ENCODE measurements around the gene ZSCAN18. TPM values are rescaled to one million over a fixed set of nuclear protein-coding genes. Genes with fewer than 3 reads are reported as not detected.
"Not testable (repeated sequence)": the region's sequence is repeated elsewhere in the genome, so short reads cannot be mapped to it uniquely, and the experiment has no call there.

Gene ZSCAN18, protein sequence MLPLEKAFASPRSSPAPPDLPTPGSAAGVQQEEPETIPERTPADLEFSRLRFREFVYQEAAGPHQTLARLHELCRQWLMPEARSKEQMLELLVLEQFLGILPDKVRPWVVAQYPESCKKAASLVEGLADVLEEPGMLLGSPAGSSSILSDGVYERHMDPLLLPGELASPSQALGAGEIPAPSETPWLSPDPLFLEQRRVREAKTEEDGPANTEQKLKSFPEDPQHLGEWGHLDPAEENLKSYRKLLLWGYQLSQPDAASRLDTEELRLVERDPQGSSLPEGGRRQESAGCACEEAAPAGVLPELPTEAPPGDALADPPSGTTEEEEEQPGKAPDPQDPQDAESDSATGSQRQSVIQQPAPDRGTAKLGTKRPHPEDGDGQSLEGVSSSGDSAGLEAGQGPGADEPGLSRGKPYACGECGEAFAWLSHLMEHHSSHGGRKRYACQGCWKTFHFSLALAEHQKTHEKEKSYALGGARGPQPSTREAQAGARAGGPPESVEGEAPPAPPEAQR
- total RNA-seq (10 to 100 TPM; 17.3 to 37.4 (median 21.1) TPM), polyA plus RNA-seq (10 to 100 TPM; 39.1 to 93.0 TPM)

DNA sequence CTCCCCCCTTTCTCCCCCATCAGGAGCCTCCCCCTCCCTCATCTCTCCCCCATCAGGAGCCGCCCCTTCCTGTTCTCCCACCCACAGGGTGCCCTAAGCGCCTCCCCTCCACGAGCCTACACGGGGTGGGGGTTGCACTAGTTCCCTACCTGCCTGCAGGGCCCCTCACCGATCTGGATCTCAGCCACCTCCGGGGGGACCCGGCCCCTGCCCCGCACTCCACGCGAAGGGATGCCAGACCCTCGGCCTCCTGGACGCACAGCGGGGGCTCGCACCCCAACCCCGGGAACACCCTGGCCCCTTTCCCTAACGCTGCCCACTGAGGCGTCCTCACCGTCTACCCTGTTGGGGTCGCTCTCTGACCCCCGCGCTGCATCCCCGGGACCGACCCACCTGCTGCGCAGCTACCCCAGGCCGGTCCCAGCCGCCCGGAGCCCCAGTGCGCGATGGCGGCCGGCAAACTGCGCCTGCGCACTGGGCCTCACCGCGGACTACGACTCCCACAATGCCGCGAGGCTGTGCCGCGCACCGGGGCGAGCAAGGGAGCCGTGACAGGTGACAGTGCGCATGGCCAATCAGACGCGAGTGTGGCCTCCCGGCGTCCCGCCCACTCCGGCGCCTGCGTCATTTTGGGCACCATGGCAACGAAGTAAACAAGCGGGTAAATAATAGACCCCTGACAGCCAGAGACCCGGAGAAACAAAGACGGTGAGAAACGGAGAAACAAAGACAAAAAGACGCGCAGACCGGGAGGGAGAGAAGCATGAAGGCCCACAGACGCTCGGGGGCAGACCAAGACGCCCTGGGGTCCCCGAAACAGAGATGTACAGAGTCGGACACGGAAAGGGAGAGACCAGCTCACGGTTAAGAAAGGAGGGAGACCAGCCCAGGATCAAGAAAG is at the start of gene ZSCAN18:
ZSCAN18 (minus strand) TSS at position 451 of the 901 bp plus-strand sequence. CDS start 7,964 bp downstream, outside the sequence.
- ATAC-seq: peak; percentile 100
- TF ChIP-seq, protein P1, sequence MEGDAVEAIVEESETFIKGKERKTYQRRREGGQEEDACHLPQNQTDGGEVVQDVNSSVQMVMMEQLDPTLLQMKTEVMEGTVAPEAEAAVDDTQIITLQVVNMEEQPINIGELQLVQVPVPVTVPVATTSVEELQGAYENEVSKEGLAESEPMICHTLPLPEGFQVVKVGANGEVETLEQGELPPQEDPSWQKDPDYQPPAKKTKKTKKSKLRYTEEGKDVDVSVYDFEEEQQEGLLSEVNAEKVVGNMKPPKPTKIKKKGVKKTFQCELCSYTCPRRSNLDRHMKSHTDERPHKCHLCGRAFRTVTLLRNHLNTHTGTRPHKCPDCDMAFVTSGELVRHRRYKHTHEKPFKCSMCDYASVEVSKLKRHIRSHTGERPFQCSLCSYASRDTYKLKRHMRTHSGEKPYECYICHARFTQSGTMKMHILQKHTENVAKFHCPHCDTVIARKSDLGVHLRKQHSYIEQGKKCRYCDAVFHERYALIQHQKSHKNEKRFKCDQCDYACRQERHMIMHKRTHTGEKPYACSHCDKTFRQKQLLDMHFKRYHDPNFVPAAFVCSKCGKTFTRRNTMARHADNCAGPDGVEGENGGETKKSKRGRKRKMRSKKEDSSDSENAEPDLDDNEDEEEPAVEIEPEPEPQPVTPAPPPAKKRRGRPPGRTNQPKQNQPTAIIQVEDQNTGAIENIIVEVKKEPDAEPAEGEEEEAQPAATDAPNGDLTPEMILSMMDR (IDR thresholded peaks at IDR 0.05): no peak
- intact Hi-C loops (cut with DNase I): no loop called here
- Histone ChIP-seq H3K36me3 (no peaks in the 10 kb centered on the region), H3K9me3 (no peaks in the 10 kb centered on the region), H3K4me3 (peak within 1 kb of the TSS; percentile 71 to 95 (median 93)), H3K27me3 (no peaks in the 10 kb centered on the region), H3K27ac (peak within 1 kb of the TSS; percentile 92 to 97 (median 92)), H3K4me1 (no peaks in the 10 kb centered on the region)
- WGBS, 2 donors: 1% methylated on average over 66 to 67 of the region's 67 CpGs
- FAIRE-seq: peak; percentile 78
- DNase-seq: peak; percentile 96 to 100 (median 98)

DNA sequence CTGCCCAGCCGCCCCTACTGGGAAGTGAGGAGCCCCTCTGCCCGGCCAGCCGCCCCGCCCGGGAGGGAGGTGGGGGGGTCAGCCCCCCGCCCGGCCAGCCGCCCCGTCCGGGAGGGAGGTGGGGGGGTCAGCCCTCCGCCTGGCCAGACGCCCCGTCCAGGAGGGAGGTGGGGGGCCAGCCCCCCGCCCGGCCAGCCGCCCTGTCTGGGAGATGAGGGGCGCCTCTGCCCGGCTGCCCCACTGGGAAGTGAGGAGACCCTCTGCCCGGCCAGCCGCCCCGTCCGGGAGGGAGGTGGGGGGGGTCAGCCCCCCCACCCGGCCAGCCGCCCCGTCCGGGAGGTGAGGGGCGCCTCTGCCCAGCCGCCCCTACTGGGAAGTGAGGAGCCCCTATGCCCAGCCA is 49.4 kb upstream of the ZSCAN18 start:
- H3K4me3 ChIP-seq; H3K4me1 ChIP-seq; H3K36me3 ChIP-seq; ATAC-seq; H3K27me3 ChIP-seq; intact Hi-C loops (cut with DNase I); H3K9me3 ChIP-seq; FAIRE-seq; H3K27ac ChIP-seq: not testable (repeated sequence)
- peak in 1 of 6 donors; percentile 51 for DNase-seq
- WGBS, 2 donors: 97 to 99% methylated on average over 12 to 23 of the region's 28 CpGs

DNA sequence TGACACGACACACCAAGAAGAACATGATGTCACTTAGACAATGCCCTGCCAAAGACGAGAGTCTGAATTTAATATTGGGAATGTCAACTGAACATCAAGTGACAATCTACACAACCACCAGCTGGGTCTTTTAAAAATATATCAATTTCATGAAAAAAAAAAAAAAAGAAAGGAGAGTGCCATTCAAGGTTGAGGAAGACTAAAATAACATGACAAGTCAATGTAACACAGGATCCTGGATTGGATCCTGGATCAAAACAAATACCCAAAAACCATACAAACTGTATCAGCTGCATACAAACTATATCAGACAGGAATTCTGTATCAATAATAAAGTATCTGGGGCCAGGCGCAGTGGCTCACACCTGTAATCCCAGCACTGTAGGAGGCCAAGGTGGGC is 47.8 kb upstream of the ZSCAN18 start:
- intact Hi-C loops (cut with DNase I): no loop called here
- TF ChIP-seq, protein P1 (IDR thresholded peaks at IDR 0.05): no peak
- no peak for DNase-seq
- Histone ChIP-seq H3K27me3 (no peaks in the 10 kb centered on the region), H3K4me1 (peaks cover 0 to 6% (median 0%) of the 10 kb centered on the region in 3 donors), H3K27ac (no peak overlapping the region), H3K36me3 (peaks cover 4 to 18% (median 10%) of the 10 kb centered on the region in 3 donors), H3K4me3 (no peak overlapping the region), H3K9me3 (peaks cover 0 to 5% (median 0%) of the 10 kb centered on the region in 4 donors)
- no peak for FAIRE-seq
- 99 to 100% methylated on average over 3 of the region's 3 CpGs for WGBS, 2 donors
- ATAC-seq: no peak

DNA sequence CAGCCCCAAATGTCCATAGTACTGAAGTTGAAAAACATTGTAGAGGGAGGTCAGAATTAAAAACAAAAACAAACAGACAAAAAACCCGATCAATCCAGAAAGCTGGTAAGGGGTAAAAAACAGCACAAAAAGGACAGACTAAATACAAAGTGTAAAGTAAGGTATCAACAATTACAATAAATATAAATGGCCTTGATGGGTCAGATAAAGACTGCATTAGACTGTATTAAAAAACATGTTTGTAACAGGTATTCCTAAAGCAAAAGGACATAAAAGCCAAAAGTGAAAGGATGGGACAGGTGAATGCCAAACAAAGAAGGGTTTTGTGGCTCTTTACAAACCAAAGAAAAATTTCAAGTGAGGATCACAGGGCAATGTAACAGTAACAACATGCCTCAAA is 36.2 kb upstream of the ZSCAN18 start:
- no peak for ATAC-seq
- H3K36me3 ChIP-seq: peaks cover 2 to 78% (median 21%) of the 10 kb centered on the region in 3 donors

More for the DNA sequence above, 36.2 kb upstream of the ZSCAN18 start:
- H3K27me3 ChIP-seq: no peaks in the 10 kb centered on the region
- H3K27ac ChIP-seq: no peak overlapping the region
- FAIRE-seq: no peak
- H3K9me3 ChIP-seq: peaks cover 0 to 24% (median 2%) of the 10 kb centered on the region in 4 donors
- intact Hi-C loops (cut with DNase I): no loop called here
- H3K4me3 ChIP-seq: no peak overlapping the region
- TF ChIP-seq, protein P1 (IDR thresholded peaks at IDR 0.05): no peak
- WGBS, 2 donors: 93 to 95% methylated on average over 1 of the region's 1 CpG
- H3K4me1 ChIP-seq: no peaks in the 10 kb centered on the region
- DNase-seq: no peak

Data from pancreas (tissue), 10 donors.